Endodermal cell (in vitro differentiated cells): ENCODE results near the gene SEC24A. TPM values are rescaled to one million over a fixed set of nuclear protein-coding genes. Genes with fewer than 3 reads are reported as not detected.

ENCODE experiments used
- DNase-seq: peaks from one replicate; pipeline ENCODE4 v3.0.0-alpha.2; 2017
- H3K27ac ChIP-seq: 2 replicates; pipeline ENCODE4 v1.5.1; 2013; ENCODE audit warnings: mild to moderate bottlenecking, low read depth, low read length, moderate library complexity
- H3K27me3 ChIP-seq: 2 replicates; pipeline ENCODE4 v1.6.1; 2013; ENCODE audit warnings: mild to moderate bottlenecking, low read length, moderate library complexity; ENCODE audit not compliant: insufficient read depth, control insufficient read depth, poor library complexity, severe bottlenecking
- H3K36me3 ChIP-seq: 2 replicates; pipeline ENCODE4 v1.7.0; 2013; ENCODE audit warnings: mild to moderate bottlenecking, low read length, moderate library complexity; ENCODE audit not compliant: control insufficient read depth, insufficient read depth
- H3K4me1 ChIP-seq: one replicate; pipeline ENCODE4 v1.7.0; 2013; ENCODE audit warnings: low read length; ENCODE audit not compliant: control insufficient read depth, insufficient read depth
- H3K4me3 ChIP-seq: 2 replicates; pipeline ENCODE4 v1.5.1; 2013; ENCODE audit warnings: mild to moderate bottlenecking, low read length, moderate library complexity
- H3K9ac ChIP-seq: 2 replicates; pipeline ENCODE4 v1.6.1; 2013; ENCODE audit warnings: mild to moderate bottlenecking, low read length, moderate library complexity; ENCODE audit not compliant: poor library complexity, severe bottlenecking; ENCODE audit errors: extremely low read depth
- H3K9me3 ChIP-seq: 2 replicates; pipeline ENCODE4 v1.6.1; 2013; ENCODE audit warnings: mild to moderate bottlenecking, low read length, moderate library complexity; ENCODE audit not compliant: control insufficient read depth
- H3K27ac Mint-ChIP-seq: 2 replicates; pipeline ENCODE4 v1.8.0; 2020; ENCODE audit warnings: mixed read lengths
- H3K27me3 Mint-ChIP-seq: 2 replicates; pipeline ENCODE4 v1.8.0; 2021; ENCODE audit warnings: mild to moderate bottlenecking, mixed read lengths; ENCODE audit not compliant: insufficient read depth
- H3K36me3 Mint-ChIP-seq: 2 replicates; pipeline ENCODE4 v1.8.0; 2020; ENCODE audit warnings: low read depth, mixed read lengths
- H3K4me1 Mint-ChIP-seq: 2 replicates; pipeline ENCODE4 v1.8.0; 2020; ENCODE audit warnings: mixed read lengths
- H3K4me3 Mint-ChIP-seq: 2 replicates; pipeline ENCODE4 v1.8.0; 2020; ENCODE audit warnings: mild to moderate bottlenecking, moderate library complexity, mixed read lengths
- H3K9me3 Mint-ChIP-seq: 2 replicates; pipeline ENCODE4 v1.8.0; 2020; ENCODE audit warnings: mild to moderate bottlenecking, mixed read lengths
- WGBS, 2 experiments: methylation state at CpG; one replicate each; pipeline versions ENCODE4 v1.1.5 to v1.1.7; 2013; ENCODE audit warnings: missing lambda C conversion rate in 2 of 2, mixed read lengths in 1 of 2; ENCODE audit not compliant: insufficient coverage in 1 of 2, insufficient read length in 1 of 2; 5-methylcytosine and 5-hydroxymethylcytosine counted together
- total RNA-seq, 2 donors: library from RNA; stranded (reverse); fragmentation: NEBNext Ultra II Directional in 1 of 2; extraction: Animal tissue kit (Norgen Biotek cat#: 25700) in 1 of 2; gene quantifications; 2 replicates in 1 of 2; 3 replicates in 1 of 2; pipeline ENCODE4 v1.2.1, GENCODE V29; 2021
- TF ChIP-seq, protein P1 (sequence below): fragments of 200-600 bp; sonication (generic); conservative IDR thresholded peaks from 2 replicates; pipeline ENCODE4 v1.5.0; 2021; ENCODE audit warnings: antibody characterized with exemption, mild to moderate bottlenecking

SEC24A gene
- total RNA-seq, 2 donors from 2014 or later, result 26.5 to 32.1 TPM

DNA sequence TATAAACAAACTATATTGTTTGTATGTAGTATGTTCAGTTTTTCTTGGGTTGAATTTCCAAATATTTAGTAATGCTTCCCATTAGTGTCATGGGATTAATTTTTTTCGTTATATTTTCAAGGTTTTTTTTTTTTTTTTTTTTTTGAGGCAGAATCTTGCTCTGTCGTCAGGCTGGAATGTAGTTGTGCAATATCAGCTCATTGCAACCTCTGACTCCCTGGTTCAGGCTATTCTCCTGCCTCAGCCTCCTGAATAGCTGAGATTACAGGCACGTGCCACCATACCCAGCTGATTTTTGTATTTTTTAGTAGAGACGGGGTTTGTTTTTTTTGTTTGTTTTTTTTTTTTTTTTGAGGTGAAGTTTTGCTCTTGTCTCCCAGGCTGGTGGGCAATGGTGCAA, 120.6 kb downstream of the SEC24A start:
- Mint-ChIP-seq H3K27me3 (no peaks in the 10 kb centered on the region), H3K36me3 (peaks cover 75% of the 10 kb centered on the region), H3K27ac (no peak overlapping the region), H3K9me3 (no peaks in the 10 kb centered on the region), H3K4me3 (no peak overlapping the region), H3K4me1 (no peaks in the 10 kb centered on the region)
- TF ChIP-seq, protein P1, sequence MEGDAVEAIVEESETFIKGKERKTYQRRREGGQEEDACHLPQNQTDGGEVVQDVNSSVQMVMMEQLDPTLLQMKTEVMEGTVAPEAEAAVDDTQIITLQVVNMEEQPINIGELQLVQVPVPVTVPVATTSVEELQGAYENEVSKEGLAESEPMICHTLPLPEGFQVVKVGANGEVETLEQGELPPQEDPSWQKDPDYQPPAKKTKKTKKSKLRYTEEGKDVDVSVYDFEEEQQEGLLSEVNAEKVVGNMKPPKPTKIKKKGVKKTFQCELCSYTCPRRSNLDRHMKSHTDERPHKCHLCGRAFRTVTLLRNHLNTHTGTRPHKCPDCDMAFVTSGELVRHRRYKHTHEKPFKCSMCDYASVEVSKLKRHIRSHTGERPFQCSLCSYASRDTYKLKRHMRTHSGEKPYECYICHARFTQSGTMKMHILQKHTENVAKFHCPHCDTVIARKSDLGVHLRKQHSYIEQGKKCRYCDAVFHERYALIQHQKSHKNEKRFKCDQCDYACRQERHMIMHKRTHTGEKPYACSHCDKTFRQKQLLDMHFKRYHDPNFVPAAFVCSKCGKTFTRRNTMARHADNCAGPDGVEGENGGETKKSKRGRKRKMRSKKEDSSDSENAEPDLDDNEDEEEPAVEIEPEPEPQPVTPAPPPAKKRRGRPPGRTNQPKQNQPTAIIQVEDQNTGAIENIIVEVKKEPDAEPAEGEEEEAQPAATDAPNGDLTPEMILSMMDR, result no peak
- WGBS, 2 experiments, result 94% methylated on average over 4 of the region's 4 CpGs; no CpG with 5 or more reads in 1 of the 2 experiments
- peaks cover 89% of the 10 kb centered on the region for H3K36me3 ChIP-seq
- H3K9me3 ChIP-seq, result no peaks in the 10 kb centered on the region
- no peaks in the 10 kb centered on the region for H3K27me3 ChIP-seq
- H3K4me1 ChIP-seq, result no peaks in the 10 kb centered on the region
- no peak overlapping the region for H3K9ac ChIP-seq
- DNase-seq, result no peak
- H3K27ac ChIP-seq, result no peak overlapping the region
- H3K4me3 ChIP-seq, result no peak overlapping the region

DNA sequence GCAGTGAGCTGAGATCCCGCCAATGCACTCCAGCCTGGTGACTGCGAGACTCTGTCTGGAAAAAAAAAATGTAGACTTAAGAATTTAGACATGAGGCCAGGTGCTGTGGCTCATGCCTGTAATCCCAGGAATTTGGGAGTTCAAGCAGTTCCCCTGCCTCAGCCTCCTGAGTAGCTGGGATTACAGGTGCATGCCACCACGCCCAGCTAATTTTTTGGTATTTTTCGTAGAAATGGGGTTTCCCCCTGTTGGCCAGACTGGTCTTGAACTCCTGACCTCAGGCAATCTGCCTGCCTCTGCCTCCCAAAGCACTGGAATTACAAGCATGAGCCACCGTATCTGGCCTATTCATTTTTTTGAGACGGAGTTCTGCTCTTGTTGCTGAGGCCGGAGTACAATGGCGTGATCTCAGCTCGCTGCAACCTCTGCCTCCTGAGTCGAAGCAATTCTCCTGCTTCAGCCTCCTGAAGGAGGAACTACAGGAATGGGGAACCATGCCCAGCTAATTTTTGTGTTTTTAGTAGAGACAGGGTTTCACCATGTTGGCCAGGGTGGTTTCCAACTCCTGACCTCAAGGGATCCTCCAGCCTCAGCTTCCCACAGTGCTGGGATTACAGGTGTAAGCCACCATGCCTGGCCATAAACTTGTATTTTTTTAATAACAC, 124.0 kb downstream of the SEC24A start:
- no peaks in the 10 kb centered on the region for H3K27me3 ChIP-seq

DNA sequence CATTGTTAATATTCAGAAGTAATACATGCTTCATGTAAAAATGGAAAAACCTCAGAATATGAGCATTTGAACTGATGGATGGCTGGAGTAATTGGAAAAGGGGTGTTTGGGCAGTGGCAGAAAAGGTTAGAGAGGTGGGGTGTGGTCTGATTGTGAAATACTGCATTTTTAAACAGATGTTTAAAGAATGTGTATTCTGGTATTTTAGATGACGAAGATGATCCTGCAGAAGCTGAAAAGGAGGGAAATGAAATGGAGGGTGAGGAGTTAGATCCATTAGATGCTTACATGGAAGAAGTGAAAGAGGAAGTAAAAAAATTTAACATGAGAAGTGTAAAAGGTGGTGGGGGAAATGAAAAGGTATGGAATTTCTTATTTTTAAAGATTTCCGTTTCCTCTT, 128.8 kb downstream of the SEC24A start:
- 95 to 100% methylated on average over 2 of the region's 2 CpGs for WGBS, 2 experiments
- TF ChIP-seq, protein P1, result no peak
- no peak overlapping the region for H3K27ac Mint-ChIP-seq
- H3K4me1 Mint-ChIP-seq, result no peaks in the 10 kb centered on the region
- no peaks in the 10 kb centered on the region for H3K27me3 Mint-ChIP-seq
- Histone ChIP-seq H3K4me1 (no peaks in the 10 kb centered on the region), H3K27ac (no peak overlapping the region), H3K27me3 (no peaks in the 10 kb centered on the region), H3K9ac (no peak overlapping the region), H3K9me3 (no peaks in the 10 kb centered on the region), H3K36me3 (peaks cover 81% of the 10 kb centered on the region), H3K4me3 (no peak overlapping the region)
- peaks cover 72% of the 10 kb centered on the region for H3K36me3 Mint-ChIP-seq
- DNase-seq, result no peak
- H3K9me3 Mint-ChIP-seq, result no peaks in the 10 kb centered on the region
- H3K4me3 Mint-ChIP-seq, result no peak overlapping the region

More for the DNA sequence above, 124.0 kb downstream of the SEC24A start:
- no peaks in the 10 kb centered on the region for H3K4me1 ChIP-seq
- no peaks in the 10 kb centered on the region for H3K4me1 Mint-ChIP-seq
- no peak overlapping the region for H3K27ac ChIP-seq
- H3K4me3 Mint-ChIP-seq, result no peak overlapping the region
- H3K9ac ChIP-seq, result no peak overlapping the region
- no peaks in the 10 kb centered on the region for H3K27me3 Mint-ChIP-seq
- peaks cover 94% of the 10 kb centered on the region for H3K36me3 ChIP-seq
- DNase-seq, result no peak
- no peak overlapping the region for H3K4me3 ChIP-seq
- 95 to 96% methylated on average over 10 of the region's 10 CpGs for WGBS, 2 experiments
- no peaks in the 10 kb centered on the region for H3K9me3 ChIP-seq
- H3K9me3 Mint-ChIP-seq, result no peaks in the 10 kb centered on the region
- TF ChIP-seq, protein P1, result no peak
- no peak overlapping the region for H3K27ac Mint-ChIP-seq
- H3K36me3 Mint-ChIP-seq, result peaks cover 81% of the 10 kb centered on the region

Other genes with a start within 250 kb of the SEC24A start
- 10 to 100 TPM; 51.8 to 62.0 TPM for gene CDKN2AIPNL, start 236.9 kb upstream of the SEC24A start, total RNA-seq
- gene JADE2, start 123.1 kb upstream of the SEC24A start, total RNA-seq, result 10 to 100 TPM; 33.9 to 51.9 TPM
- gene SAR1B, start 16.0 kb upstream of the SEC24A start, total RNA-seq, result 10 to 100 TPM; 18.4 to 24.2 TPM
- gene CAMLG, start 89.8 kb downstream of the SEC24A start, total RNA-seq, result 10 to 100 TPM; 23.3 to 25.6 TPM
- gene DDX46, start 110.0 kb downstream of the SEC24A start, total RNA-seq, result 10 to 100 TPM; 78.7 to 79.4 TPM
- 10 to 100 TPM; 33.8 to 41.0 TPM for gene C5orf24, start 197.2 kb downstream of the SEC24A start, total RNA-seq
- gene TXNDC15, start 225.6 kb downstream of the SEC24A start, total RNA-seq, result 10 to 100 TPM; 34.0 to 37.0 TPM